Testis (tissue), 3 donors: ENCODE data around the gene FAM184A. TPM values are rescaled to one million over a fixed set of nuclear protein-coding genes. Genes with fewer than 3 reads are reported as not detected.

Experiments used
- DNase-seq: peaks from one replicate; pipeline ENCODE4 v3.0.0-alpha.2; 2019
- H3K27ac ChIP-seq, 2 donors: fragments of 200-600 bp; sonication (generic); one replicate each; pipeline ENCODE4 v1.5.1; 2019
- H3K27me3 ChIP-seq: fragments of 200-600 bp; sonication (generic); one replicate; pipeline ENCODE4 v1.5.1; 2019
- H3K36me3 ChIP-seq: fragments of 200-600 bp; sonication (generic); one replicate; pipeline ENCODE4 v1.5.1; 2017; ENCODE audit warnings: low read depth; ENCODE audit errors: missing control alignments
- H3K4me1 ChIP-seq: fragments of 200-600 bp; sonication (generic); one replicate; pipeline ENCODE4 v1.5.1; 2019
- H3K4me3 ChIP-seq, 2 donors: fragments of 200-600 bp; sonication (generic); one replicate each; pipeline ENCODE4 v1.5.1; 2017 to 2019
- H3K9me3 ChIP-seq: fragments of 200-600 bp; sonication (generic); one replicate; pipeline ENCODE4 v1.5.1; 2017
- CTCF ChIP-seq, 3 experiments: fragments of 450-650 bp in 2 of 3; fragments of 200-600 bp in 1 of 3; sonication (generic) in 1 of 3; IDR thresholded peaks; one replicate each; pipeline ENCODE4 v1.5.1; 2016 to 2019; ENCODE audit warnings: antibody characterized with exemption in 3 of 3, mild to moderate bottlenecking in 2 of 3, moderate library complexity in 1 of 3
- POLR2A ChIP-seq: fragments of 450-650 bp; IDR thresholded peaks from one replicate; pipeline ENCODE4 v1.6.1; 2017; ENCODE audit warnings: antibody characterized with exemption, mild to moderate bottlenecking, moderate library complexity
- WGBS, 2 donors: methylation state at CpG; one replicate each; pipeline ENCODE4 v1.1.5; 2018; 5-methylcytosine and 5-hydroxymethylcytosine counted together
- intact Hi-C: fragments of 100-400 bp; cut with DNase I; formaldehyde crosslinking; loops from one replicate; pipeline ENCODE4 v1.15.1; 2023; ENCODE audit warnings: low total_unique reads
- polyA plus RNA-seq: library from polyadenylated mRNA; stranded (reverse); fragments of 350-450 nt; fragmentation: Illumina TruSeq; extraction: RNeasy Lipid Tissue Mini Kit (QIAGEN cat#74804); gene quantifications from one replicate; pipeline ENCODE4 v1.2.3, GENCODE V29; 2014; ENCODE audit warnings: low read depth, low replicate concordance; ENCODE audit not compliant: insufficient read depth
- total RNA-seq, 2 donors: library from RNA; depleted of rRNA; stranded (reverse); fragments of >200 nt; gene quantifications; one replicate each; pipeline ENCODE4 v1.2.3, GENCODE V29; 2016

The FAM184A gene
- total and polyA plus RNA-seq, 3 donors from 2014 or later = 24.0 to 36.3 (median 24.3) TPM

DNA sequence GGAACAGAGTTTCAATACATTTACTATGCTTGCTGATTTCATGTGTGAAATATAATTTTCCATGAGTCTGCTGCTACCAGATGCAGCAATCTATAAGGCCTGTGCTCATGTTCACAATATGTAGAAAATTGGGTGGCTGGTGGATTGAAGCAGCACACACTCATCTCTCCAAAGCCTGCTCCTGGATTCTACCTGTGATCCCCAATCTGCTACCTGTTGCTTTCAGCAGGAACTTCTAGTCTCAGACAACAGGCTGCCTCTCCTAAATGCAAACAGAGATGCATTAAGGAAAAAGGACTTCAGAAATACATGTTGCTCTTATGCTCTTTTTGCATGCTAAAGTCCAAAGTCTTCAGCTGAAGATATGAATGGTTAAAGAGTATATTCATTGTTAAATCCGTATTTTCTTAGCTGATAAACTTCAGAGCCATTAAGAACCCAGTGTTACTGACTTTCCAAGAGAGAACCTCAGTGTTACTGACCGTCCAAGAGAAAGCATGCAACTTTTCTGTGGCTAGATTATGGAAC, 112.6 kb downstream of the FAM184A start:
- Histone ChIP-seq H3K27ac (no peak overlapping the region), H3K36me3 (no peaks in the 10 kb centered on the region), H3K4me3 (no peak overlapping the region), H3K4me1 (no peaks in the 10 kb centered on the region), H3K27me3 (no peaks in the 10 kb centered on the region), H3K9me3 (no peaks in the 10 kb centered on the region)
- TF ChIP-seq CTCF (IDR thresholded peaks at IDR 0.05) (no peak), POLR2A (no peak)
- WGBS, 2 donors = 61 to 77% methylated on average over 2 of the region's 2 CpGs
- intact Hi-C loops = loop anchor here (5.0 kb wide), 1 partner anchor 146 kb away; no protein-coding TSS in a partner anchor
- DNase-seq = no peak

DNA sequence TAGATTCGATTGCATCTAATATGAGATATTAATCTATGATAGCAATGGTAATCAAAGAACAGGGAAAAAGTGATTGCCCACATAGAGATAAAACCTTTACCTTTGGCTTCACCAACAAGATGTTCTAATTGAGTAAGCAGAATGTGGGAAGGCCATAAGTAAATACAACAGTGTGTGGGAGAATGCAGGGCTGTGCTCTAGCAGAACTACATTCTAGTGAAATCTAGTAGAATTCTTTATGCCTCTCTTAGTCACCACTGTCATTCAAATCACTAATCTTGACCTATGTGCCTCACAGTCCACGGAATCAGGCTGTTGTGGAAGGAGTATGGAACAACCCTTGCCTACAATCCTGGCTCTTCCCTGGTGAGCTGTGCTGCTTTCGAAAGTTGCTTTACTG, 113.1 kb downstream of the FAM184A start:
- intact Hi-C loops = loop anchor here (5.0 kb wide), 1 partner anchor 147 kb away; no protein-coding TSS in a partner anchor
- H3K4me3 ChIP-seq = no peak overlapping the region
- no peak for DNase-seq

DNA sequence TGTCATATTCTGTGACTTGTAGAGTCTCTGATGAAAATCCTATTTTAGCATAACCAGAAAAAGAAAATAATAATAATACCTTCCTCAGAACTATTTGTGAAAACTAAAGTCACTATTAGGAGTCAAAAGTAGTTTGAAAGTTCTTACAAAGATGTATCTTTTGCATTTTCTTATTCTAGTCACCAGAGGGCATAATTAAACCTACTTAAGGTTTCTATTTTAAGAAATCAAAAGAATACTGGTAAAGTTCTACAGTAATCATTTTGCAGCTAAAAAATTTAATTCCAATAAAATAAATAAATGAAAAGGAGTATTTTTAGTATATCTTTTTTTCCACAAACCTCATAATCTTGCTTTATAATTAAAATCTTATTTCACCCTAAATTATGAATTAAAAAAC, 115.5 kb downstream of the FAM184A start:
- H3K4me3 ChIP-seq = no peak overlapping the region
- H3K9me3 ChIP-seq = no peaks in the 10 kb centered on the region
- no peak for DNase-seq
- no peak for TF ChIP-seq POLR2A
- no peak for TF ChIP-seq CTCF (IDR thresholded peaks at IDR 0.05)
- no peaks in the 10 kb centered on the region for H3K27me3 ChIP-seq
- intact Hi-C loops = no loop called here
- no peaks in the 10 kb centered on the region for H3K36me3 ChIP-seq
- H3K4me1 ChIP-seq = no peaks in the 10 kb centered on the region
- H3K27ac ChIP-seq = no peak overlapping the region

More for the DNA sequence above, 113.1 kb downstream of the FAM184A start:
- 87% methylated on average over 3 of the region's 3 CpGs for WGBS, 2 donors
- no peaks in the 10 kb centered on the region for H3K9me3 ChIP-seq
- H3K27me3 ChIP-seq = no peaks in the 10 kb centered on the region
- no peaks in the 10 kb centered on the region for H3K36me3 ChIP-seq
- H3K4me1 ChIP-seq = no peaks in the 10 kb centered on the region
- TF ChIP-seq POLR2A (no peak), CTCF (IDR thresholded peaks at IDR 0.05) (no peak)
- H3K27ac ChIP-seq = no peak overlapping the region

- no peak for TF ChIP-seq CTCF (IDR thresholded peaks at IDR 0.05)
- TF ChIP-seq POLR2A = no peak
- Histone ChIP-seq H3K27me3 (no peaks in the 10 kb centered on the region), H3K4me1 (no peaks in the 10 kb centered on the region), H3K4me3 (no peak overlapping the region), H3K9me3 (no peaks in the 10 kb centered on the region), H3K36me3 (no peaks in the 10 kb centered on the region), H3K27ac (no peak overlapping the region)
- intact Hi-C loops = no loop called here
- DNase-seq = no peak
- WGBS, 2 donors = 92 to 97% methylated on average over 4 of the region's 4 CpGs
Observed at GRCh38 chr6:118959903-118960302, 118.6 kb downstream of the FAM184A start.

DNA sequence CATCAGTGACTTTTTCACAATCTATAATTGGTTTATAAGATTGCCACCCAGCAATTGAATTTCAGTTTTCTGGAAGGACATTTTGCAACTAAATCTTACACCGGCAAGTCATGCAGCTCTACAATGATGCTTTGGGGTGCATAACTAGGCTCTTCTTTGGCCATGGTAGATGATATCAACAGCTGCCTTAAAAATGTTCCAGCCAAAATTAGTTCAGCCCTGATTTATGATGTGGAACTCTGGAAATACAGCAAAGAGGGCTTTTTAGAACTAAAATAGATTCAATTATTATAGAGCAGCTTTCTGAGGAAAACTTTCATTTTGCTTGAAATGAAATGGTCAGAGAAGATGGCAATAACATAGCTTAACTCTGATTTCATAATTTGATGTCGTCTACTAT, 125.1 kb downstream of the FAM184A start:
- intact Hi-C loops = no loop called here
- Histone ChIP-seq H3K9me3 (no peaks in the 10 kb centered on the region), H3K4me1 (no peaks in the 10 kb centered on the region), H3K36me3 (no peaks in the 10 kb centered on the region), H3K4me3 (no peak overlapping the region), H3K27me3 (no peaks in the 10 kb centered on the region), H3K27ac (no peak overlapping the region)
- 56 to 68% methylated on average over 2 of the region's 2 CpGs for WGBS, 2 donors
- no peak for DNase-seq
- TF ChIP-seq POLR2A = no peak
- TF ChIP-seq CTCF (IDR thresholded peaks at IDR 0.05) = no peak
